OCI-LY7 (cell line): Measurements from ENCODE around the gene RUVBL2. TPM values are rescaled to one million over a fixed set of nuclear protein-coding genes. Genes with fewer than 3 reads are reported as not detected.

Experiments
- BruUV-seq: library from RNA; stranded (reverse); fragments of 400-500 nt; replicated peaks from 2 replicates; lab custom pipeline; 2021; lab: Mats Ljungman, UMichigan
- CTCF ChIA-PET: fragments of 300-600 bp; sonication (Branson Sonifier 250); formaldehyde crosslinking; loops from one replicate; lab custom pipeline; 2022; ENCODE audit warnings: antibody characterized with exemption; ENCODE audit not compliant: unreplicated experiment; lab: Charles Lee
- POLR2A ChIA-PET: fragments of 300-600 bp; sonication (Branson Sonifier 250); formaldehyde crosslinking; loops from one replicate; lab custom pipeline; 2022; ENCODE audit warnings: antibody characterized with exemption; lab: Charles Lee
- DNase-seq: peaks from one replicate; pipeline ENCODE4 v3.0.0-alpha.2; 2015; ENCODE audit warnings: low spot score
- H2AFZ ChIP-seq: fragments of 200-600 bp; sonication (generic), shearing (Covaris generic); 2 replicates; pipeline ENCODE4 v1.6.1; 2014; ENCODE audit warnings: mild to moderate bottlenecking, antibody characterized with exemption, low read length, moderate library complexity
- H3K27ac ChIP-seq: fragments of 200-600 bp; sonication (generic); 2 replicates; pipeline ENCODE4 v1.5.1; 2014; ENCODE audit warnings: mixed run types, low read depth, mild to moderate bottlenecking, moderate library complexity, low read length, inconsistent platforms; ENCODE audit not compliant: poor library complexity, severe bottlenecking
- H3K36me3 ChIP-seq: fragments of 200-600 bp; sonication (generic); 2 replicates; pipeline ENCODE4 v1.6.1; 2014; ENCODE audit warnings: mild to moderate bottlenecking, antibody characterized with exemption, low read length, moderate library complexity, mixed read lengths; ENCODE audit not compliant: insufficient read depth
- H3K4me1 ChIP-seq: fragments of 200-600 bp; sonication (generic); 2 replicates; pipeline ENCODE4 v1.5.1; 2014; ENCODE audit warnings: mild to moderate bottlenecking, low read length; ENCODE audit not compliant: insufficient read depth, poor library complexity, severe bottlenecking
- H3K4me2 ChIP-seq: fragments of 200-600 bp; sonication (generic); 2 replicates; pipeline ENCODE4 v1.6.1; 2014; ENCODE audit warnings: mild to moderate bottlenecking, low read length
- H3K4me3 ChIP-seq: fragments of 200-600 bp; sonication (generic); 2 replicates; pipeline ENCODE4 v1.5.1; 2014; ENCODE audit warnings: mild to moderate bottlenecking, low read depth, low read length; ENCODE audit not compliant: poor library complexity, severe bottlenecking
- H3K79me2 ChIP-seq: fragments of 200-600 bp; sonication (generic); 2 replicates; pipeline ENCODE4 v1.6.1; 2016; ENCODE audit warnings: low read depth, mild to moderate bottlenecking, low read length, moderate library complexity, mixed read lengths; ENCODE audit not compliant: insufficient read depth
- H3K9me2 ChIP-seq: fragments of 200-600 bp; sonication (generic); 2 replicates; pipeline ENCODE4 v1.6.1; 2016; ENCODE audit warnings: mild to moderate bottlenecking, low read length, mixed read lengths; ENCODE audit not compliant: insufficient read depth
- H3K9me3 ChIP-seq: fragments of 200-600 bp; sonication (generic); 2 replicates; pipeline ENCODE4 v1.6.1; 2014; ENCODE audit warnings: mild to moderate bottlenecking, mixed run types, low read length, mixed read lengths
- H4K20me1 ChIP-seq: fragments of 200-600 bp; sonication (generic); 2 replicates; pipeline ENCODE4 v1.6.1; 2014; ENCODE audit warnings: mild to moderate bottlenecking, antibody characterized with exemption, low read length, moderate library complexity, mixed read lengths; ENCODE audit not compliant: insufficient read depth
- EZH2phosphoT487 ChIP-seq: fragments of 200-600 bp; sonication (generic); IDR thresholded peaks from 2 replicates; pipeline ENCODE4 v1.6.1; 2018; ENCODE audit warnings: low read depth, borderline replicate concordance, mild to moderate bottlenecking, mixed run types, antibody characterized with exemption, low read length, moderate library complexity, mixed read lengths
- intact Hi-C: fragments of 100-400 bp; cut with micrococcal nuclease; formaldehyde crosslinking; loops from one replicate; pipeline ENCODE4 v1.10.0; 2022; ENCODE audit not compliant: unreplicated experiment
- total RNA-seq, 2 experiments: library from RNA; depleted of rRNA in 1 of 2; stranded (reverse); fragments of >200 nt in 1 of 2; shearing (Covaris generic) in 1 of 2; gene quantifications; 2 replicates each; pipeline ENCODE4 v1.2.3, GENCODE V29; 2014 to 2022
- TF ChIP-seq, protein P1 (sequence below): fragments of 200-600 bp; sonication (generic); conservative IDR thresholded peaks from 2 replicates; pipeline ENCODE4 v1.5.1; 2014; ENCODE audit warnings: mild to moderate bottlenecking, antibody characterized with exemption, low read length, moderate library complexity, mixed read lengths

RUVBL2 gene
- total RNA-seq, 2 experiments from 2014 or later = 125 to 265 TPM

DNA sequence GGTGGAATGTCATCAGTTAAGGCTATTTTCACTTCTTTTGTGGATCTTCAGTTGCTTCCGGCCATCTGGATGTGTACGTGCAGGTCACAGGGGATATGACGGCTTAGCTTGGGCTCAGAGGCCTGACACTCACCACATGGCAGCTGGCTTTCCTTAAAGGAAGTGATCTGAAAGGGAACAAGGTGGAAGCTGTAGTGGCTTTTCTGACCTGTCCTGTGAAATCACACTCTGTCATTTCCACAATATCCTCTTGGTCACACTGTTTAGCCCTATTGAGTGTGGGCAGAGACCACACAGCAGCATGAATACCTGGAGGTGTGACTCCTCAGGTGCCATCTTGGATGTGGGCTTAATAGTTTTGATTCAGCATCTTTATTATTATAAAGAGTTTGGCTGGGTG is 43.5 kb upstream of the RUVBL2 start:
- Histone ChIP-seq H2AFZ (no peak overlapping the region), H3K4me1 (peaks cover 7% of the 10 kb centered on the region), H3K27ac (no peak overlapping the region), H3K9me3 (peaks cover 13% of the 10 kb centered on the region), H4K20me1 (no peaks in the 10 kb centered on the region), H3K4me2 (no peak overlapping the region), H3K36me3 (no peaks in the 10 kb centered on the region), H3K9me2 (no peaks in the 10 kb centered on the region), H3K79me2 (peaks cover 4% of the 10 kb centered on the region; the same call in 1 of the 2 replicates), H3K4me3 (no peak overlapping the region)
- CTCF ChIA-PET = no interaction called here
- intact Hi-C loops = no loop called here
- TF ChIP-seq EZH2phosphoT487 = no peak
- TF ChIP-seq, protein P1, sequence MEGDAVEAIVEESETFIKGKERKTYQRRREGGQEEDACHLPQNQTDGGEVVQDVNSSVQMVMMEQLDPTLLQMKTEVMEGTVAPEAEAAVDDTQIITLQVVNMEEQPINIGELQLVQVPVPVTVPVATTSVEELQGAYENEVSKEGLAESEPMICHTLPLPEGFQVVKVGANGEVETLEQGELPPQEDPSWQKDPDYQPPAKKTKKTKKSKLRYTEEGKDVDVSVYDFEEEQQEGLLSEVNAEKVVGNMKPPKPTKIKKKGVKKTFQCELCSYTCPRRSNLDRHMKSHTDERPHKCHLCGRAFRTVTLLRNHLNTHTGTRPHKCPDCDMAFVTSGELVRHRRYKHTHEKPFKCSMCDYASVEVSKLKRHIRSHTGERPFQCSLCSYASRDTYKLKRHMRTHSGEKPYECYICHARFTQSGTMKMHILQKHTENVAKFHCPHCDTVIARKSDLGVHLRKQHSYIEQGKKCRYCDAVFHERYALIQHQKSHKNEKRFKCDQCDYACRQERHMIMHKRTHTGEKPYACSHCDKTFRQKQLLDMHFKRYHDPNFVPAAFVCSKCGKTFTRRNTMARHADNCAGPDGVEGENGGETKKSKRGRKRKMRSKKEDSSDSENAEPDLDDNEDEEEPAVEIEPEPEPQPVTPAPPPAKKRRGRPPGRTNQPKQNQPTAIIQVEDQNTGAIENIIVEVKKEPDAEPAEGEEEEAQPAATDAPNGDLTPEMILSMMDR = no peak
- POLR2A ChIA-PET = no interaction called here
- no TSS peak for BruUV-seq
- DNase-seq = no peak

DNA sequence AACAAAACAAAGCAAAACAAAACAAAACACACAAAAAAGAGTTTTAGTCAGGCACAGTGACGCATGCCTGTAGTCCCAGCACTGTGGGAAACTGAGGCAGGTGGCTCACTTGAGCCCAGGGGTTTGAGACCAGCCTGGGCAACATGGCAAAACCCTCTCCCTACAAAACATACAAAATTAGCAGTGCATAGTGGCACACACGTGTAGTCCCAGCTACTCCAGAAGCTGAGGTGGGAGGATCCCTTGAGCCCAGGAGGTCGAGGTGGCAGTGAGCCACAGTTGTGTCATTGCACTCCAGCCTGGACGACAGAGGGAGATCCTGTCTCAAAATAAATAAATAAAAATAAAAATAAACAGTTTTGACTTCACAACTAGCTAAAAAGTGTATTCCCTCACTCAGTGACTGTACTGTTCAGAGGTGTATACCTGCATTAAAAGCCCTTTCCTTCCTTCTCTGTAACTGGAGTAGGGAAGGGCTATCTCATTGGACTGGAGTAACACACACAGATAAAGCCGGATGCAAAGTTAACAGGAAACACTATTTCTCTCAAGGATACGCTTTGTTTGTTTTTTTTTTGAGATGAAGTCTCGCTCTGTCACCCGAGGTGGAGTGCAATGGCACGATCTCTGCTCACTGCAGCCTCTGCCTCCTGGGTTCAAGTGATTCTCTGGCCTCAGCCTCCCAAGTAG is 42.7 kb upstream of the RUVBL2 start:
- peaks cover 15% of the 10 kb centered on the region for H3K4me1 ChIP-seq
- no peaks in the 10 kb centered on the region for H3K9me2 ChIP-seq
- no peak for TF ChIP-seq EZH2phosphoT487
- TF ChIP-seq, protein P1 = no peak
- intact Hi-C loops = no loop called here
- H3K9me3 ChIP-seq = peaks cover 13% of the 10 kb centered on the region
- H3K4me2 ChIP-seq = no peak overlapping the region
- no peak overlapping the region for H3K4me3 ChIP-seq
- no peak overlapping the region for H2AFZ ChIP-seq
- no peak for DNase-seq
- ChIA-PET POLR2A (interaction anchor here (0.6 to 0.8 kb wide), 2 partner anchors 13 to 48 kb away, joined by 4 read pairs; no protein-coding TSS in a partner anchor), CTCF (no interaction called here)
- peaks cover 12% of the 10 kb centered on the region; the same call in 1 of the 2 replicates for H3K79me2 ChIP-seq
- H4K20me1 ChIP-seq = no peaks in the 10 kb centered on the region
- no TSS peak for BruUV-seq
- no peak overlapping the region for H3K27ac ChIP-seq
- peaks cover 2% of the 10 kb centered on the region; the same call in 1 of the 2 replicates for H3K36me3 ChIP-seq

DNA sequence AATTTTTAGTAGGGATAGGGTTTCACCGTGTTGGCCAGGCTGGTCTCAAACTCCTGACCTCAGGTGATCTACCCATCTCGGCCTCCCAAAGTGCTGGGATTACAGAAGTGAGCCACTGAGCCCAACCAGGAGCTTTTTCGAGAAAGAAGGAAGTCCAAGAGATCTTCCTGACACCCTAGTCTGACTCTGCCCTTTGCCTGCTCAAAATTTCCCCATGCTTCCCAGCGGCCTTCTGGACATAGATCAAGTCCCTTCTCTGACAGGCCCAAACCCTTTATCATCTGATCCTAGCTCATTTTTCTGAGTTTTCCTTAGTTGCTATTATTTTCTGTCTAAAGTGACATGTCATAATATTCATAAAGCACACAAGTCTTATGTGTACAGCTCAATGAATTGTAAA is 40.5 kb upstream of the RUVBL2 start:
- H2AFZ ChIP-seq = no peak overlapping the region
- H4K20me1 ChIP-seq = no peaks in the 10 kb centered on the region
- intact Hi-C loops = no loop called here
- no peak overlapping the region for H3K4me2 ChIP-seq
- TF ChIP-seq, protein P1 = no peak
- TF ChIP-seq EZH2phosphoT487 = no peak
- no peak overlapping the region for H3K27ac ChIP-seq
- peaks cover 12% of the 10 kb centered on the region; the same call in 1 of the 2 replicates for H3K79me2 ChIP-seq
- ChIA-PET POLR2A (interaction anchor here (0.6 to 0.9 kb wide), 3 partner anchors 48 to 98 kb away, joined by 3 to 6 read pairs (median 4); no protein-coding TSS in a partner anchor), CTCF (no interaction called here)
- H3K9me3 ChIP-seq = no peaks in the 10 kb centered on the region
- DNase-seq = no peak
- peaks cover 18% of the 10 kb centered on the region for H3K4me1 ChIP-seq
- H3K9me2 ChIP-seq = no peaks in the 10 kb centered on the region
- BruUV-seq = no TSS peak
- H3K36me3 ChIP-seq = peaks cover 13% of the 10 kb centered on the region; the same call in 1 of the 2 replicates
- H3K4me3 ChIP-seq = no peak overlapping the region
